HepG2 (cell line): ENCODE results near the gene ARHGAP35. TPM values are rescaled to one million over a fixed set of nuclear protein-coding genes. Genes with fewer than 3 reads are reported as not detected.

Experiments used
- AGO2 ChIP-seq: fragments of 200-400 bp; formaldehyde crosslinking; optimal IDR thresholded peaks from 2 replicates; pipeline ENCODE3; 2017; ENCODE audit warnings: mild to moderate bottlenecking, low read depth, low read length, moderate library complexity
- CCDC6 ChIP-seq: sonication (generic); formaldehyde crosslinking; IDR thresholded peaks from 2 replicates; pipeline ENCODE4 v1.8.1; 2022; ENCODE audit warnings: mild to moderate bottlenecking, missing genetic modification reagents, moderate library complexity
- CENPBD1 ChIP-seq: sonication (generic); formaldehyde crosslinking; IDR thresholded peaks from 2 replicates; pipeline ENCODE4 v1.8.0; 2022; ENCODE audit warnings: missing genetic modification reagents, low read depth, mild to moderate bottlenecking, borderline replicate concordance
- CREB1 ChIP-seq, 2 experiments: fragments of 450-650 bp in 1 of 2; IDR thresholded peaks; 2 replicates each; pipeline ENCODE4 v1.6.1; 2016 to 2017; ENCODE audit warnings: control low read depth in 1 of 2, mild to moderate bottlenecking in 1 of 2, missing compliant biosample characterization in 1 of 2, missing genetic modification characterization in 1 of 2
- CREB3 ChIP-seq: sonication (generic); formaldehyde crosslinking; IDR thresholded peaks from 2 replicates; pipeline ENCODE4 v1.5.0; 2020; ENCODE audit warnings: missing genetic modification reagents
- FOXP1 ChIP-seq, 2 experiments: fragments of 450-650 bp in 1 of 2; IDR thresholded peaks; 2 replicates each; pipeline ENCODE4 v1.6.1; 2017 to 2018; ENCODE audit warnings: antibody characterized with exemption in 1 of 2
- KAT7 ChIP-seq: IDR thresholded peaks from 2 replicates; pipeline ENCODE4 v1.6.1; 2018; ENCODE audit warnings: borderline replicate concordance, missing compliant biosample characterization
- KDM4B ChIP-seq: sonication (generic); formaldehyde crosslinking; IDR thresholded peaks from 2 replicates; pipeline ENCODE4 v1.4.0; 2020; ENCODE audit warnings: missing genetic modification reagents
- NCOR1 ChIP-seq: fragments of 200-600 bp; sonication (generic); IDR thresholded peaks from 2 replicates; pipeline ENCODE4 v1.7.0; 2017; ENCODE audit warnings: antibody characterized with exemption, low read length, borderline replicate concordance
- PHB2 ChIP-seq: fragments of 450-650 bp; IDR thresholded peaks from 2 replicates; pipeline ENCODE4 v1.6.1; 2018; ENCODE audit not compliant: partially characterized antibody
- RNF219 ChIP-seq: sonication (generic); formaldehyde crosslinking; IDR thresholded peaks from 2 replicates; pipeline ENCODE4 v1.5.0; 2020; ENCODE audit warnings: mild to moderate bottlenecking, missing genetic modification reagents
- TGIF2 ChIP-seq: IDR thresholded peaks from 2 replicates; pipeline ENCODE4 v1.6.1; 2016; ENCODE audit warnings: control low read depth, missing compliant biosample characterization
- ZBTB3 ChIP-seq: sonication (generic); formaldehyde crosslinking; IDR thresholded peaks from 2 replicates; pipeline ENCODE4 v1.4.0; 2020; ENCODE audit warnings: low read depth, mild to moderate bottlenecking, moderate library complexity, missing genetic modification reagents, borderline replicate concordance
- ZBTB42 ChIP-seq: sonication (generic); formaldehyde crosslinking; IDR thresholded peaks from 2 replicates; pipeline ENCODE4 v1.5.0; 2020; ENCODE audit warnings: mild to moderate bottlenecking, missing genetic modification reagents
- ZBTB7B ChIP-seq: sonication (generic); formaldehyde crosslinking; IDR thresholded peaks from 2 replicates; pipeline ENCODE4 v1.4.0; 2020; ENCODE audit warnings: missing genetic modification reagents
- ZNF224 ChIP-seq: sonication (generic); formaldehyde crosslinking; IDR thresholded peaks from 2 replicates; pipeline ENCODE4 v1.5.0; 2020; ENCODE audit warnings: mild to moderate bottlenecking, missing genetic modification reagents
- ZNF296 ChIP-seq: sonication (generic); formaldehyde crosslinking; conservative IDR thresholded peaks from 2 replicates; pipeline ENCODE4 v1.5.0; 2020; ENCODE audit warnings: mild to moderate bottlenecking, missing genetic modification reagents
- ZNF34 ChIP-seq: sonication (generic); formaldehyde crosslinking; IDR thresholded peaks from 2 replicates; pipeline ENCODE4 v1.4.0; 2020; ENCODE audit warnings: mild to moderate bottlenecking, missing genetic modification reagents, borderline replicate concordance
- ZNF432 ChIP-seq: sonication (generic); formaldehyde crosslinking; IDR thresholded peaks from 2 replicates; pipeline ENCODE4 v1.5.0; 2020; ENCODE audit warnings: missing genetic modification reagents, mild to moderate bottlenecking, borderline replicate concordance
- ZNF44 ChIP-seq: sonication (generic); formaldehyde crosslinking; IDR thresholded peaks from 2 replicates; pipeline ENCODE4 v1.5.1; 2020; ENCODE audit warnings: mild to moderate bottlenecking, missing genetic modification reagents
- ZNF513 ChIP-seq: sonication (generic); formaldehyde crosslinking; conservative IDR thresholded peaks from 2 replicates; pipeline ENCODE4 v1.5.0; 2020; ENCODE audit warnings: missing genetic modification reagents
- ZNF776 ChIP-seq: sonication (generic); formaldehyde crosslinking; IDR thresholded peaks from 2 replicates; pipeline ENCODE4 v1.4.0; 2020; ENCODE audit warnings: mild to moderate bottlenecking, missing genetic modification reagents
- ZSCAN20 ChIP-seq: sonication (generic); formaldehyde crosslinking; IDR thresholded peaks from 2 replicates; pipeline ENCODE4 v1.4.0; 2020; ENCODE audit warnings: missing genetic modification reagents, mild to moderate bottlenecking, borderline replicate concordance
- ZSCAN25 ChIP-seq: sonication (generic); formaldehyde crosslinking; IDR thresholded peaks from 2 replicates; pipeline ENCODE4 v1.8.0; 2022; ENCODE audit warnings: mild to moderate bottlenecking, missing genetic modification reagents
- polyA plus RNA-seq, 8 experiments: library from polyadenylated mRNA; depleted of rRNA in 3 of 8; stranded (reverse) in 7 of 8; unstranded in 1 of 8; fragments of >200 nt; fragmentation: Illumina TruSeq in 4 of 8; extraction: Trizol in 4 of 8; gene quantifications; 2 replicates each; pipeline versions ENCODE4 v1.2.1 to v1.2.3, GENCODE V29; 2011 to 2016; ENCODE audit warnings: low read depth in 4 of 8, missing spikeins in 1 of 8, mixed read lengths in 1 of 8; ENCODE audit not compliant: insufficient read depth in 1 of 8
- total RNA-seq, 5 experiments: library from RNA; depleted of rRNA; stranded (reverse); fragments of >200 nt; fragmentation: Illumina TruSeq; extraction: Trizol; gene quantifications; 2 replicates each; pipeline ENCODE4 v1.2.3, GENCODE V29; 2016; ENCODE audit warnings: low read depth in 1 of 5

ARHGAP35 gene
- total and polyA plus RNA-seq, 2 of the 13 experiments (the other 11 are each of a cell fraction or from before 2014, with no cell fraction given): 30.1 to 30.2 TPM

GRCh38 chr19:46860846-46861690 lies at the start of gene ARHGAP35 (continued):
- TF ChIP-seq FOXP1 (IDR thresholded peaks at IDR 0.05) (no peak), FOXP1 (CRISPR knock-in tag; IDR thresholded peaks at IDR 0.05) (no peak), ZNF432 (no peak), ZNF224 (CRISPR knock-in tag) (no peak), CCDC6 (no peak), ZNF44 (no peak), ZSCAN20 (CRISPR knock-in tag) (0 out of 2 replicates have a peak, but pooled peaks have one; percentile 7), ZNF296 (CRISPR knock-in tag) (no peak), ZSCAN25 (peak; percentile 90), PHB2 (no peak), ZBTB3 (CRISPR knock-in tag) (no peak), ZNF776 (CRISPR knock-in tag) (0 out of 2 replicates have a peak, but pooled peaks have one; percentile 35), KAT7 (CRISPR knock-in tag) (no peak), CENPBD1 (CRISPR knock-in tag) (no peak; the same call in 1 of the 2 replicates), ZBTB42 (CRISPR knock-in tag) (no peak), ZNF34 (CRISPR knock-in tag) (no peak), ZNF513 (CRISPR knock-in tag) (no peak), KDM4B (CRISPR knock-in tag) (no peak), ZBTB7B (CRISPR knock-in tag) (no peak), AGO2 (peak; percentile 47), CREB1 (IDR thresholded peaks at IDR 0.05) (no peak), CREB1 (CRISPR knock-in tag; IDR thresholded peaks at IDR 0.05) (no peak), CREB3 (CRISPR knock-in tag) (0 out of 2 replicates have a peak, but pooled peaks have one; percentile 10), NCOR1 (no peak), RNF219 (no peak), TGIF2 (CRISPR knock-in tag) (no peak)
